Skin epidermis (tissue), 12 donors: ENCODE measurements around the gene SPI1.
A peak's percentile ranks its signal among the peaks of the same experiment; 100 is the strongest.
"Not testable (repeated sequence)": the region's sequence is repeated elsewhere in the genome, so short reads cannot be mapped to it uniquely, and the experiment has no call there.

Experiments used
- H3K27ac ChIP-seq, 21 experiments: fragments of 200-600 bp; sonication (generic) in 11 of 21; one replicate each; pipeline ENCODE4 v1.5.0; 2020; ENCODE audit warnings: mild to moderate bottlenecking in 3 of 21, inconsistent platforms in 2 of 21, moderate library complexity in 2 of 21
- H3K4me3 ChIP-seq, 7 experiments: fragments of 200-600 bp; sonication (generic) in 2 of 7; one replicate each; pipeline ENCODE4 v1.5.0; 2020; ENCODE audit warnings: inconsistent platforms in 2 of 7, mild to moderate bottlenecking in 2 of 7, moderate library complexity in 1 of 7

SPI1 gene

GRCh38 chr11:47331454-47332302 is 46.7 kb downstream of the SPI1 start:
- H3K27ac ChIP-seq: peak overlapping the region in 1 of 21 experiments; percentile 30
- no peak overlapping the region for H3K4me3 ChIP-seq

- H3K27ac ChIP-seq: peak overlapping the region in 6 of 21 experiments; percentile 5 to 67 (median 36)
These were observed 48.1 kb downstream of the SPI1 start for GRCh38 chr11:47329987-47330931.

GRCh38 chr11:47329431-47329986 is 48.8 kb downstream of the SPI1 start:
- no peak overlapping the region for H3K4me3 ChIP-seq
- peak overlapping the region in 1 of 21 experiments; percentile 36 for H3K27ac ChIP-seq

More at GRCh38 chr11:47329987-47330931, 48.1 kb downstream of the SPI1 start:
- H3K4me3 ChIP-seq: no peak overlapping the region

- no peak overlapping the region for H3K4me3 ChIP-seq
- H3K27ac ChIP-seq: no peak overlapping the region
These were observed 49.6 kb downstream of the SPI1 start for GRCh38 chr11:47328449-47329390.

GRCh38 chr11:47327949-47328348 is 50.4 kb downstream of the SPI1 start:
- Histone ChIP-seq H3K27ac (no peak overlapping the region), H3K4me3 (no peak overlapping the region)

GRCh38 chr11:47327025-47327424 is 51.3 kb downstream of the SPI1 start:
- Histone ChIP-seq H3K4me3 (no peak overlapping the region), H3K27ac (no peak overlapping the region)

- H3K4me3 ChIP-seq: no peak overlapping the region
- no peak overlapping the region for H3K27ac ChIP-seq
These were observed 52.1 kb downstream of the SPI1 start for GRCh38 chr11:47326198-47326597.

- Histone ChIP-seq H3K4me3 (no peak overlapping the region), H3K27ac (no peak overlapping the region)
These were observed 52.9 kb downstream of the SPI1 start for GRCh38 chr11:47325271-47326041.

GRCh38 chr11:47324520-47324919 is 53.8 kb downstream of the SPI1 start:
- H3K4me3 ChIP-seq: no peak overlapping the region
- no peak overlapping the region for H3K27ac ChIP-seq

GRCh38 chr11:47318166-47318565 is 60.2 kb downstream of the SPI1 start:
- H3K27ac ChIP-seq: no peak overlapping the region
- no peak overlapping the region for H3K4me3 ChIP-seq

GRCh38 chr11:47317064-47317828 is 61.1 kb downstream of the SPI1 start:
- no peak overlapping the region for H3K27ac ChIP-seq
- no peak overlapping the region for H3K4me3 ChIP-seq

- not testable (repeated sequence) for H3K27ac ChIP-seq
These were observed 61.8 kb downstream of the SPI1 start for GRCh38 chr11:47316501-47316900.

GRCh38 chr11:47314992-47315391 is 63.4 kb downstream of the SPI1 start:
- Histone ChIP-seq H3K27ac (no peak overlapping the region), H3K4me3 (no peak overlapping the region)

More at GRCh38 chr11:47316501-47316900, 61.8 kb downstream of the SPI1 start:
- not testable (repeated sequence) for H3K4me3 ChIP-seq

GRCh38 chr11:47308050-47308823 is 70.1 kb downstream of the SPI1 start:
- Histone ChIP-seq H3K27ac (no peak overlapping the region), H3K4me3 (no peak overlapping the region)

GRCh38 chr11:47306484-47306844 is 71.9 kb downstream of the SPI1 start:
- H3K4me3 ChIP-seq: no peak overlapping the region
- H3K27ac ChIP-seq: peak overlapping the region in 1 of 21 experiments; percentile 17

- H3K27ac ChIP-seq: peak overlapping the region in 1 of 21 experiments; percentile 17
- no peak overlapping the region for H3K4me3 ChIP-seq
These were observed 72.4 kb downstream of the SPI1 start for GRCh38 chr11:47305734-47306483.
